Cardiac septum (tissue), 1 donor: ENCODE measurements around the gene SMIM9. TPM values are rescaled to one million over a fixed set of nuclear protein-coding genes. Genes with fewer than 3 reads are reported as not detected.
"Not testable (repeated sequence)": the region's sequence is repeated elsewhere in the genome, so short reads cannot be mapped to it uniquely, and the experiment has no call there.

Experiments used
- DNase-seq: peaks from one replicate; pipeline ENCODE4 v3.0.0-alpha.2; 2020; ENCODE audit warnings: low spot score
- intact Hi-C: fragments of 100-400 bp; cut with DNase I; formaldehyde crosslinking; loops from one replicate; pipeline ENCODE4 v1.14.0; 2022
- total RNA-seq: library from RNA; stranded (reverse); fragmentation: NEBNext Ultra II Directional; extraction: Animal tissue kit (Norgen Biotek cat#: 25700); gene quantifications from one replicate; pipeline ENCODE4 v1.2.1, GENCODE V29; 2021
- donor health status: DM: no; HTN: no; CAD: no.

The SMIM9 gene
- total RNA-seq, 1 donor from 2014 or later: not detected

- DNase-seq, intact Hi-C loops: not testable (repeated sequence)
Observed at GRCh38 chrX:154817048-154817618, 17.3 kb downstream of the SMIM9 start.

- DNase-seq, intact Hi-C loops: not testable (repeated sequence)
Observed at GRCh38 chrX:154816326-154816898, 18.1 kb downstream of the SMIM9 start.

GRCh38 chrX:154815274-154815818 is 19.1 kb downstream of the SMIM9 start:
- DNase-seq: no peak
- intact Hi-C loops: no loop called here

GRCh38 chrX:154813801-154814200 is 20.7 kb downstream of the SMIM9 start:
- intact Hi-C loops: no loop called here

GRCh38 chrX:154812341-154813101 is 21.9 kb downstream of the SMIM9 start:
- no peak for DNase-seq
- intact Hi-C loops: no loop called here

More at GRCh38 chrX:154813801-154814200, 20.7 kb downstream of the SMIM9 start:
- DNase-seq: no peak

- intact Hi-C loops: no loop called here
- no peak for DNase-seq
Observed at GRCh38 chrX:154809939-154810665, 24.4 kb downstream of the SMIM9 start.

- DNase-seq: no peak
- intact Hi-C loops: no loop called here
Observed at GRCh38 chrX:154806837-154807501, 27.5 kb downstream of the SMIM9 start.

- no peak for DNase-seq
- intact Hi-C loops: no loop called here
Observed at GRCh38 chrX:154805696-154806091, 28.8 kb downstream of the SMIM9 start.

GRCh38 chrX:154804957-154805695 is 29.3 kb downstream of the SMIM9 start, which contains the start of gene MPP1:
MPP1 (minus strand) TSS chrX:154805485; CDS start chrX:154805373, 112 bp downstream.
- DNase-seq: peak; percentile 91
- intact Hi-C loops: loop anchor here (5.0 kb wide), 1 partner anchor 43 kb away; the partner anchor contains the start of gene DKC1

GRCh38 chrX:154804261-154804956 is 30.1 kb downstream of the SMIM9 start:
- no peak for DNase-seq
- intact Hi-C loops: loop anchor here (5.0 kb wide), 1 partner anchor 42 kb away; the partner anchor contains the start of gene DKC1

GRCh38 chrX:154802947-154803346 is 31.5 kb downstream of the SMIM9 start:
- intact Hi-C loops: loop anchor here (5.0 kb wide), 1 partner anchor 41 kb away; the partner anchor contains the start of gene DKC1
- no peak for DNase-seq

- intact Hi-C loops: loop anchor here (5.0 kb wide), 1 partner anchor 38 kb away; the partner anchor contains the start of gene DKC1
- no peak for DNase-seq
Observed at GRCh38 chrX:154800478-154801210, 33.8 kb downstream of the SMIM9 start.

GRCh38 chrX:154799556-154800348 is 34.7 kb downstream of the SMIM9 start:
- intact Hi-C loops: loop anchor here (5.0 kb wide), 1 partner anchor 37 kb away; the partner anchor contains the start of gene DKC1
- DNase-seq: no peak

- DNase-seq: no peak
- intact Hi-C loops: no loop called here
Observed at GRCh38 chrX:154797006-154797405, 37.5 kb downstream of the SMIM9 start.

GRCh38 chrX:154795016-154795415 is 39.4 kb downstream of the SMIM9 start:
- DNase-seq: no peak
- intact Hi-C loops: no loop called here

- no peak for DNase-seq
- intact Hi-C loops: no loop called here
Observed at GRCh38 chrX:154793084-154793795, 41.2 kb downstream of the SMIM9 start.
